HEK293T (cell line): ENCODE measurements around the gene TM7SF3.

ENCODE experiments used
- CTBP1 ChIP-seq: fragments of 450-650 bp; IDR thresholded peaks from 2 replicates; pipeline ENCODE4 v1.6.1; 2016; ENCODE audit warnings: borderline replicate concordance
- FOXA1 ChIP-seq: fragments of 450-650 bp; IDR thresholded peaks from 2 replicates; pipeline ENCODE4 v1.6.1; 2016; ENCODE audit warnings: mild to moderate bottlenecking
- FOXK2 ChIP-seq: fragments of 450-650 bp; IDR thresholded peaks from 2 replicates; pipeline ENCODE4 v1.6.1; 2016; ENCODE audit warnings: mild to moderate bottlenecking
- FOXM1 ChIP-seq: fragments of 450-650 bp; IDR thresholded peaks from 2 replicates; pipeline ENCODE4 v1.6.1; 2017; ENCODE audit warnings: mild to moderate bottlenecking, borderline replicate concordance
- HDGF ChIP-seq: fragments of 450-650 bp; IDR thresholded peaks from 2 replicates; pipeline ENCODE4 v1.6.1; 2017; ENCODE audit warnings: antibody characterized with exemption, borderline replicate concordance
- L3MBTL2 ChIP-seq: fragments of 450-650 bp; conservative IDR thresholded peaks from 2 replicates; pipeline ENCODE4 v1.6.1; 2016; ENCODE audit warnings: mild to moderate bottlenecking
- NFRKB ChIP-seq: fragments of 450-650 bp; IDR thresholded peaks from 2 replicates; pipeline ENCODE4 v1.6.1; 2016; ENCODE audit warnings: mild to moderate bottlenecking, moderate library complexity
- PKNOX1 ChIP-seq: fragments of 450-650 bp; IDR thresholded peaks from 2 replicates; pipeline ENCODE4 v1.6.1; 2016
- SP1 ChIP-seq: fragments of 450-650 bp; IDR thresholded peaks from 2 replicates; pipeline ENCODE4 v1.6.1; 2017
- TARDBP ChIP-seq: fragments of 450-650 bp; IDR thresholded peaks from 2 replicates; pipeline ENCODE4 v1.6.1; 2016
- ZNF384 ChIP-seq: fragments of 450-650 bp; IDR thresholded peaks from 2 replicates; pipeline ENCODE4 v1.6.1; 2016

GRCh38 chr12:26961803-26962202 lies 52.4 kb downstream of the TM7SF3 start:
- TF ChIP-seq NFRKB, result no peak
- TF ChIP-seq ZNF384, result no peak
- TF ChIP-seq FOXA1, result no peak
- no peak for TF ChIP-seq TARDBP
- no peak for TF ChIP-seq FOXM1
- TF ChIP-seq PKNOX1, result no peak
- no peak for TF ChIP-seq SP1
- no peak for TF ChIP-seq HDGF
- TF ChIP-seq L3MBTL2, result no peak
- TF ChIP-seq CTBP1, result no peak
- TF ChIP-seq FOXK2, result no peak
